Measurements from ENCODE around the gene TTBK1.
A peak's percentile ranks its signal among the peaks of the same experiment; 100 is the strongest.

The TTBK1 gene

DNA sequence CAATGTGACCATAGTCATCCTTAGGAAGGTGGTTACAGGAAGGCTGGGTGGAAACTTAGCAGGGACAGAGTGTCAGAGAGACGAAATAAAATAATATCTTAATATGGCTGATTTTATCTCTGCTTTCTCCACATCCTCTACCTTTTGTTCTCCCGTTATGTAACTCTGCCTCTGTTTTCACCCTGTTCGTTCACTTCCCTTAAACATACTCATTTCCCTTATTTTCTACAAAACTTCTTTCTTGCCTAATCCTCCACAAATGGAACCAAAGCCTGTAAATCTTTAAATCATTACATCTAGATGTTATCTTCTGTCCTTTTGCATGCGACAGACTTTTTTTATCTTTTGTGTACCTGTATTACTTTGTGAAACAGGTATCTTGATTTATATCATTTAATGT, 88.6 kb downstream of the TTBK1 start:
- Histone ChIP-seq H3K4me2 (no peak overlapping the region), H4K20me1 (ENCODE audit: insufficient read depth) (no peaks in the 10 kb centered on the region), H3K27ac (no peak overlapping the region), H2AFZ (ENCODE audit: low read depth) (no peak overlapping the region), H3K4me3 (IDR thresholded peaks at IDR 0.05; ENCODE audit: insufficient read depth, low read depth, low read length) (no peak overlapping the region), H3K4me1 (ENCODE audit: low read depth, poor library complexity, severe bottlenecking) (no peaks in the 10 kb centered on the region), H3K36me3 (ENCODE audit: insufficient read depth) (no peaks in the 10 kb centered on the region), H3K79me2 (ENCODE audit: insufficient read depth, low read depth) (no peaks in the 10 kb centered on the region), H3K9ac (no peak overlapping the region), H3K27me3 (ENCODE audit: insufficient read depth, low read depth) (no peaks in the 10 kb centered on the region)
- TF ChIP-seq, protein P1, sequence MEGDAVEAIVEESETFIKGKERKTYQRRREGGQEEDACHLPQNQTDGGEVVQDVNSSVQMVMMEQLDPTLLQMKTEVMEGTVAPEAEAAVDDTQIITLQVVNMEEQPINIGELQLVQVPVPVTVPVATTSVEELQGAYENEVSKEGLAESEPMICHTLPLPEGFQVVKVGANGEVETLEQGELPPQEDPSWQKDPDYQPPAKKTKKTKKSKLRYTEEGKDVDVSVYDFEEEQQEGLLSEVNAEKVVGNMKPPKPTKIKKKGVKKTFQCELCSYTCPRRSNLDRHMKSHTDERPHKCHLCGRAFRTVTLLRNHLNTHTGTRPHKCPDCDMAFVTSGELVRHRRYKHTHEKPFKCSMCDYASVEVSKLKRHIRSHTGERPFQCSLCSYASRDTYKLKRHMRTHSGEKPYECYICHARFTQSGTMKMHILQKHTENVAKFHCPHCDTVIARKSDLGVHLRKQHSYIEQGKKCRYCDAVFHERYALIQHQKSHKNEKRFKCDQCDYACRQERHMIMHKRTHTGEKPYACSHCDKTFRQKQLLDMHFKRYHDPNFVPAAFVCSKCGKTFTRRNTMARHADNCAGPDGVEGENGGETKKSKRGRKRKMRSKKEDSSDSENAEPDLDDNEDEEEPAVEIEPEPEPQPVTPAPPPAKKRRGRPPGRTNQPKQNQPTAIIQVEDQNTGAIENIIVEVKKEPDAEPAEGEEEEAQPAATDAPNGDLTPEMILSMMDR (conservative IDR thresholded peaks at IDR 0.05; ENCODE audit: low read depth, low read length) = no peak

DNA sequence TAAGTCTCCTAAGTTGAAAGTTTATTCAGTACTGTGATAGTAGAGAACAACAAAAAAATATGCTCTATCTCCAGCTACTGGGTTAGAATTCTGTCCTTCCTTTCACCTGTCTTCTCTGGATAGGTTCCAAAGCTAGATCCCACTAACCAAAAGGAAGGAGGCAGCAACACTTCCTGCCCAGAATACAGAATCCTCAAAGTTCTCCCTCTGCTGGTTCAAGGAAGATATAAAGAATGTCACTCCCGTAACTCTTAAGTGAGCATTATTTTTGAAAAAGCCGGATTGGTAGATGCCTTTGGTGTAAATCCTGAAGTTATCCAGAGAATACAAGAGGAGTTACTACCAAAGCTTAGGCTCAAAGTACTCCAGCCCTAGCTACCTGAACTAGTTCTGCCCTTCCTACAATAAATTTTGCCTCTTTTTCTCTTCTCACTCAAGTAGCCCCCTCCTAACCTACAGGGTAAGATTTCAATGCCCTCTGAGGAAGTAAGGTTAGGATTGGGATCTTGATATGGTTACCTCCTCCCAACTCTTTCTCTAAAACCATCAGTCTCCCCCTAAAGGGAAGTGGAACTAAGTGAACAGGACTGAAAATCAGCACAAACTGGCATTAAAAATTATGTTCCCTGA, 91.3 kb downstream of the TTBK1 start:
- Histone ChIP-seq H3K4me1 (ENCODE audit: low read depth, poor library complexity, severe bottlenecking) (no peaks in the 10 kb centered on the region), H3K9ac (no peak overlapping the region), H3K27me3 (ENCODE audit: insufficient read depth, low read depth) (no peaks in the 10 kb centered on the region), H3K4me3 (IDR thresholded peaks at IDR 0.05; ENCODE audit: insufficient read depth, low read depth, low read length) (no peak overlapping the region), H3K36me3 (ENCODE audit: insufficient read depth) (no peaks in the 10 kb centered on the region), H2AFZ (ENCODE audit: low read depth) (no peak overlapping the region), H3K4me2 (no peak overlapping the region), H3K79me2 (ENCODE audit: insufficient read depth, low read depth) (no peaks in the 10 kb centered on the region), H3K27ac (no peak overlapping the region), H4K20me1 (ENCODE audit: insufficient read depth) (no peaks in the 10 kb centered on the region)
- TF ChIP-seq, protein P1 (conservative IDR thresholded peaks at IDR 0.05; ENCODE audit: low read depth, low read length) = peak; percentile 49

DNA sequence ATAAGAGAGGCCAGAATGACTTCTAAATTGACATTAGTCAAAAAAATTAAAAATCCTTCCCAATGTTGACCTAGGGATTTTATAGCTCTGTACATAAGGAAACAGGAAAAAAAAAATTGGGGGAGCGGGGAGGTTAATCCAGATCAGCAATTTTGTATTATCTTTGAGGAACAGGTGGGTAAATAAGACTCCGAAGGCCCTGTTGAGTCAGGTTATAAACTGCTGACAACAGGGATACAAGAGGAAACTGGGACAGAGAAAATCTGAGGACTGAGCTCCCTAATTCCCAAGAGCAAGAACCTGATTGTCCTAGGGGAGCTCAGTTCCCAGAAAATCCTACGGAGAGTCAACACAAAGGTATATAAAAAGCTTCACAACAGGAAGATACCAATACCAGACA, 92.2 kb downstream of the TTBK1 start:
- no peak overlapping the region for H3K4me2 ChIP-seq
- no peaks in the 10 kb centered on the region for H4K20me1 ChIP-seq (ENCODE audit: insufficient read depth)
- H3K9ac ChIP-seq = no peak overlapping the region
- no peaks in the 10 kb centered on the region for H3K4me1 ChIP-seq (ENCODE audit: low read depth, poor library complexity, severe bottlenecking)
- TF ChIP-seq, protein P1 (conservative IDR thresholded peaks at IDR 0.05; ENCODE audit: low read depth, low read length) = no peak
- H3K4me3 ChIP-seq (IDR thresholded peaks at IDR 0.05; ENCODE audit: insufficient read depth, low read depth, low read length) = no peak overlapping the region
- H3K27ac ChIP-seq = no peak overlapping the region
- H3K36me3 ChIP-seq (ENCODE audit: insufficient read depth) = no peaks in the 10 kb centered on the region
- H3K79me2 ChIP-seq (ENCODE audit: insufficient read depth, low read depth) = no peaks in the 10 kb centered on the region
- no peak overlapping the region for H2AFZ ChIP-seq (ENCODE audit: low read depth)
- no peaks in the 10 kb centered on the region for H3K27me3 ChIP-seq (ENCODE audit: insufficient read depth, low read depth)

DNA sequence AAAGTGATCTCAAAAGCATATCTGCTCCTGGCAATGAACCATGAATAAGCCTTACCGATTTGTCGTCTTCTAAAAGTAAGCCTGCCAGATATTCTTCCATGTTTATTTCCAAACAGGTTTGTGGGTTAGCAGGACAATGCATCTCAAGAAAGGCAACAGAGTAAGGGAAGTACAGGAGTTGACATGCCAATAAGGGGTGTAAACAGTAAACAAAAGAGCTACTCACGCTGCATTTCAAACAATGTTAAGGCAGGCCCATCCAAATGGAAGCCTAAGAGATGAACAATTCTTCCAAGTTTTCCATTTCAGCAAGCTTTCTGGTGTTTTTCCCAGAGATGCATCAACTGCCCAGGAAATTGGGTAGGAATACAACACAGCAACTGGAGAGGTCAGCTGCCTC, 93.1 kb downstream of the TTBK1 start:
- H3K4me1 ChIP-seq (ENCODE audit: low read depth, poor library complexity, severe bottlenecking) = no peaks in the 10 kb centered on the region
- no peak overlapping the region for H3K27ac ChIP-seq
- H3K4me2 ChIP-seq = no peak overlapping the region
- TF ChIP-seq, protein P1 (conservative IDR thresholded peaks at IDR 0.05; ENCODE audit: low read depth, low read length) = no peak
- no peak overlapping the region for H3K4me3 ChIP-seq (IDR thresholded peaks at IDR 0.05; ENCODE audit: insufficient read depth, low read depth, low read length)
- H3K79me2 ChIP-seq (ENCODE audit: insufficient read depth, low read depth) = no peaks in the 10 kb centered on the region
- H4K20me1 ChIP-seq (ENCODE audit: insufficient read depth) = no peaks in the 10 kb centered on the region
- H3K9ac ChIP-seq = no peak overlapping the region
- H2AFZ ChIP-seq (ENCODE audit: low read depth) = no peak overlapping the region
- H3K27me3 ChIP-seq (ENCODE audit: insufficient read depth, low read depth) = no peaks in the 10 kb centered on the region
- no peaks in the 10 kb centered on the region for H3K36me3 ChIP-seq (ENCODE audit: insufficient read depth)
